SK-N-MC (cell line): Measurements from ENCODE around the gene BLID.

Experiments
- EZH2 ChIP-seq: fragments of 200-600 bp; sonication (generic); IDR thresholded peaks from one replicate; pipeline ENCODE4 v1.6.1; 2017; ENCODE audit warnings: antibody characterized with exemption
- POLR2AphosphoS5 ChIP-seq: IDR thresholded peaks from 2 replicates; pipeline ENCODE4 v1.6.1; 2012; ENCODE audit warnings: mild to moderate bottlenecking, low read depth, low read length, borderline replicate concordance

- TF ChIP-seq EZH2 (no peak), POLR2AphosphoS5 (no peak)
Observed at GRCh38 chr11:122150216-122151124, 34.5 kb upstream of the BLID start.
